Peyer's patch (tissue), 4 donors: ENCODE results near the gene B3GAT1.

Source experiments
- POLR2A ChIP-seq, 2 donors: fragments of 450-650 bp; IDR thresholded peaks; one replicate each; pipeline ENCODE4 v1.5.1; 2017; ENCODE audit warnings: antibody characterized with exemption in 2 of 2, mild to moderate bottlenecking in 2 of 2, moderate library complexity in 2 of 2
- TF ChIP-seq, protein P1 (sequence below), 6 experiments: fragments of 450-650 bp in 4 of 6; fragments of 200-600 bp in 2 of 6; sonication (generic) in 1 of 6; IDR thresholded peaks; one replicate each; pipeline ENCODE4 v1.5.1; 2017 to 2019; ENCODE audit warnings: antibody characterized with exemption in 6 of 6, mild to moderate bottlenecking in 3 of 6, moderate library complexity in 1 of 6

DNA sequence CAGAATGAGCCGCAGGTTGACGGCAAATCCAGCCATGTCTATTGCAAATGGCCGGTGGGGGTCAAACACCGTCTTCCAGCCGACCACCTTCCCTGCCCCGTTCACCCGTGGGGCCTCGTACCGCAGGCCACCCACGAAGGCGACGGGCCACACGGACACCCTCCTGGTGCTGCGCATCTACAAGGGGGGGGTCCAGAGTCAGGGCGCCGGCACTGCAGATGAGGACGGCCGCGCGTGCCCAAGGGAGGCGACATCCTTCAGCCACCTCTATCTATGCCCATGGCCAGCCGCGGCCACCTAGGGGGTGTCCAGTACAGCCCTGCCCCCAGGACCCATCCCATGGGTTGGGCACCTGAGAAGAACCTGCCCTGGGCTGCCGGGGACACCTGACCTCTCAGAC is 29.2 kb downstream of the B3GAT1 start:
- TF ChIP-seq, protein P1, sequence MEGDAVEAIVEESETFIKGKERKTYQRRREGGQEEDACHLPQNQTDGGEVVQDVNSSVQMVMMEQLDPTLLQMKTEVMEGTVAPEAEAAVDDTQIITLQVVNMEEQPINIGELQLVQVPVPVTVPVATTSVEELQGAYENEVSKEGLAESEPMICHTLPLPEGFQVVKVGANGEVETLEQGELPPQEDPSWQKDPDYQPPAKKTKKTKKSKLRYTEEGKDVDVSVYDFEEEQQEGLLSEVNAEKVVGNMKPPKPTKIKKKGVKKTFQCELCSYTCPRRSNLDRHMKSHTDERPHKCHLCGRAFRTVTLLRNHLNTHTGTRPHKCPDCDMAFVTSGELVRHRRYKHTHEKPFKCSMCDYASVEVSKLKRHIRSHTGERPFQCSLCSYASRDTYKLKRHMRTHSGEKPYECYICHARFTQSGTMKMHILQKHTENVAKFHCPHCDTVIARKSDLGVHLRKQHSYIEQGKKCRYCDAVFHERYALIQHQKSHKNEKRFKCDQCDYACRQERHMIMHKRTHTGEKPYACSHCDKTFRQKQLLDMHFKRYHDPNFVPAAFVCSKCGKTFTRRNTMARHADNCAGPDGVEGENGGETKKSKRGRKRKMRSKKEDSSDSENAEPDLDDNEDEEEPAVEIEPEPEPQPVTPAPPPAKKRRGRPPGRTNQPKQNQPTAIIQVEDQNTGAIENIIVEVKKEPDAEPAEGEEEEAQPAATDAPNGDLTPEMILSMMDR (IDR thresholded peaks at IDR 0.05) = no peak
- TF ChIP-seq POLR2A (IDR thresholded peaks at IDR 0.05) = no peak
